HG03064 (cell line): ENCODE data around the gene AIF1.
"Not testable (repeated sequence)": the region's sequence is repeated elsewhere in the genome, so short reads cannot be mapped to it uniquely, and the experiment has no call there.

ENCODE experiments used
- ATAC-seq: cut with Tn5 transposase; IDR thresholded peaks from one replicate; pipeline ENCODE4 v1.9.1; 2021; ENCODE audit warnings: low read depth; ENCODE audit not compliant: unreplicated experiment

AIF1 gene

DNA sequence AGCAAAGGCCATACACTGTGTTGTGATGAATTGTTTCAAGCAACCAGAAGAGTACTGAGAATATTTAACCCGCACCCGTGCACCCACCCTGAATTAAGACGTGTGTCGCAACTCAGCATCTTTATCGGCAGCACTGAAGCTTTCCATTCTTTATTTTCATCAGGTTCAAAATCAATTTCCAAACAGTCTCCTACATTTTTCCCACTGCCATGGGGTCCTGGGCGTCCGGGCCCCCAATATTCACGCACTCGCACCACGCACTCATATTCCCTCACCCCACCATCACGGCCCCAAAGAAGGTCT is 34.6 kb upstream of the AIF1 start:
- ATAC-seq: no peak

DNA sequence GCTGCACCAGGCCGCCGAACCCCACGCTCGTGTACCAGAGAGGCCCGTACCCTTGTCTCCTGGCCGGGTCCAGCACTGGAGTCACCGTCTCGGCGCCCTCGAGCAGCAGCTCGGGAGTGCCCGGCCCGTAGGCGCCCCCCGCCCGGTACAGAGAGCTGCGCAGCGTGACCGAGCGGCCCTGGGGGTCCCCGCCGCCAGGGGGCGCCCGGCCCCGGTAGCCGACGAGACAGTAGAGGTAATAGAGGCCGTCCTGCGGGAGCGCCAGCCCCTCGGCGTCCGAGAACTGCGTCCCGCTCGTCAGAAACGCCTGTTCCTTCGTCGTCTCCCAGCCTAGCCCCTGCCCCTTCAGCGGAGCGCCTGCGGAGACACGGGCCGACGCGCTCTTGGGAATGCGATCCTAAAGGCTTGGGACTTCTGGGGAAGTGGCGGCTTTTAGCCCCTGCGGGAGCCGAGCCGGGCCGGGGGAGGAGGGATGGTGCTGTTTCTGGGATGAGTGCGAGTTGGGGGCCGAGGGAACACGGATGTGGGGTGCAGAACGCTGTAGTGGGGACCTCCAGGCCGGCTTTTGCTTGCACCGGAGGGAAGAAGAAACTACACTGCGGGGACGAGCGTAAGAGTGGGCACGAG is 34.1 kb upstream of the AIF1 start:
- ATAC-seq: peak; percentile 51

DNA sequence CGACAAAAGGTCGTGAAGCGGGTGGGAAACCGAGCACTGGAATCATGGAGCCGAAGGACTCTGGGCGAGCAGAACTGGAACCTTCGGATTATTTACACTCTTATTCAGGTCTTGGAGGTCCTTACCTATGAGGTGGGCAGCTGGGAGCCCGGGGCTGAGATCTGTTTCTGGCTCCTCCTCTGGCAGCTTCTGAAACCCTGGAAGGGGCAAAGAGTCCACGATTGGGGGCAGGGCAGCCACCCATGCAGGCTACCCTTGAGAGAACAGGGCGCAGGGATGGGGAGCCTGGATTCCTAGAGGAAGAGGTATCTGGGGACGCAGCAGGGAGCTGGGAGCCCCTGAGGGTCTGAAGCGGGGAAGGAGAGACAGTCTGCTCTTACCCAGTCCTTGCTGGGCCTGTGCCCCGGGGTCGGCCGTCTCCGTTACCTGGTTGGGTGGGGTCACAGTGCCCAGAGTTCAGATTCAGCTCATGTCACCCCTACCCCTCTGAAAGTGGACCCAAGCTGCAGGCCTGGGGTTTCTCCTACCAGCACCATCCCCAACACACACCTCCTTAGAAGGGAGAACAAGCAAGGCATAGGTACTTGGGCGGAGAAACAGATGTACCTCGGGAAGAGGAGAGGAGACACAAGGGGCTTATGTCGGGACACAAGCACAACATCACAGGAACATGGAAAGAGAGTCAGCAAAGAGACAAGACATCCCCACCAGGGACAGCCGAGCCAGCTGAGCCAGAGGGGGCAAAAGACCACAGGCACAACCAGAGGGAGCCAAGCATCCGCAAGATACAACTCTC is 33.4 kb upstream of the AIF1 start:
- ATAC-seq: no peak

DNA sequence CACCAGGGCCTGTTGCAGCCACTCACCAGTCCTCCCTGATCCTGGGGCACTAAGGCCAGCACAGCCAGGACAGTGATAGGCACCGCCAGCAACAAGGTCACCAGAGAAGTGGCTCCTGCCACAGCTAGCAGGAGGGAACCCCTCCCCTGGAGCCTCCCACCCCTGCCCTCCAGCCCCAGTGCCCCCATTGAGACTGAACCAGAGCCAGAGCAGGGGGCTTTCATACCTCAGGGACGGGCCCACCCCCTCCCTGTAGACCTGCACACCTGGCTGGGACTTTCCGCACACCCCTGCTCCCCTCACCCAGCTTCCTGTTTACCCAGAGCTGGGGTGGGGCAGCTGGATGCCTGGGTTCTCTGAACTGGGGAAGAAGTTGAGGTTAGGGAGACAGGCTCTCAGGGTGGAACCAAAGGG is 32.8 kb upstream of the AIF1 start, which contains the start of gene LTB:
LTB (minus strand) TSS at position 195 of the 414 bp plus-strand sequence; CDS start at position 188, 7 bp downstream.
- ATAC-seq: no peak

DNA sequence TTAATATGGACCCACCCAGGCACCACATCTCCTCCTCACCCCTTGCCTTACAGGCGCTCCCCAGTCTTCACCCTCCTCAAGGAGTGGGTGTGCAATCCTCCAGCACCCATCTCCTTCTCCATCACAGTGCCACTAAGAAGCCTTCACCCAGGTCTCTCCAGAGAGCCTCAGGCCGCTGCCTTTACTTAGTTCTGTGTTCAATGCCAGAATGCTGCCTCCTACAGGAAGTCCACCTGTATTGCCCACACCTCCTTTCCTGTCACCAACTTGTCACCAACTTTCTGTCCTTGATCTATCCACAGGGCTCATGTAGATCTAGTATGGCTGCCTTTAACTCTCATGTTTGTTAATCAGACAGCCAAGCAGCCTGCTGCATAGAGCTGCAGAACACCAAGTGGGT is 29.5 kb upstream of the AIF1 start:
- ATAC-seq: no peak

DNA sequence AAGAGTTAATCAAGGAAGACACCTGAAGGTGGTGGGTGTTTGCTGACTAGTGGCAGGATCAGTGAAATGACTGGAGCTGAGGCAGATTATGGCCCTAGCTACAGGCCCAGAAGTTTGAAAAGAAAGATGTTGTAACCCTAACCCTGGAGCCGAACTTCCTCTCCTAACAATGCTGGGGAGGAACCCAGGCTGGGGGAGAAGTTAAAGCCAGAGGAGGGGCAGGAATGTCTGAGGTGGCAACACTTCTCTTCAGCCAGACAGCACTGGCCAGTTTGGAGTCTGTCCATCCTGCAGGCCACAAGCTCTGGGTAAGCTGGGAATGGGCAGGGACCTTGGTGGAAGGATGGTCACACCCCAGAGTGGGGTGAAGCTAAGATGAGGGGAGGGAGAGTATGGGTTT is 29.0 kb upstream of the AIF1 start, which contains the start of gene LST1:
LST1 (plus strand) TSS at position 270 of the 400 bp plus-strand sequence. CDS start 1,023 bp downstream, outside the sequence.
- no peak for ATAC-seq

DNA sequence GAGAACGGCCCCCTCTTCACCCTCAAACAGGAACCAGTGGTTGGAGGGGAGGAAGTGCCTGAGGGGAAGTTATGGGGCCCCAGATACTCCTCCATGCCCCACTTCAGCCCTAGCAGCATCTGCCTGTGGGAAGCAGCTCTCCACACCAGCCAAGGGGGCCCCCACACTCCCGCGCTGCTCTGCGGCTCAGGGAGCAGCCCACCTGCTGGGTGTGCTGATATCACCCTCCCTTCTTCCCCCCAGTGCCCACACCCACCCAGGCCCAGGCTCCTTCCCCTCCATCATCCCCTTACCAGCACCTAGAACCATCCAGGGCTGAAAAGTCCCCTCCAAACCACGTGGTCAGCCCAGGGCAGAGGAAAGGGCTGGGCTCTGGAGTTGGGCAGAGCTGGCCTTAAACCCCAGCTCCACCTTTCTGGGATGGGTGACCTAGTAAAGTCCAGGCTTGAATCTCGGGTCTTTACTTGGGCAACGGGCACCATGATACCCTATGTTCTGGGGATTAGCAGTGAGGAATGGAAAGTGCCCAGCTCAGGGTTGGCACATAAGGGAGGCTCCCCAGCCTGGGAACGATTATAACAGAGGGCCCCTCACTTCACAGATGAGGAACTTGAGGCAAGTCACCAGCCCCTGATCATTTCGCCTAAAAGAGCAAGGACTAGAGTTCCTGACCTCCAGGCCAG is 28.3 kb upstream of the AIF1 start:
- ATAC-seq: no peak

- ATAC-seq: no peak
These were observed 26.9 kb upstream of the AIF1 start for GRCh38 chr6:31587791-31588777.

- ATAC-seq: no peak
These were observed 26.0 kb upstream of the AIF1 start for GRCh38 chr6:31588871-31589650.

- ATAC-seq: not testable (repeated sequence)
These were observed 24.3 kb upstream of the AIF1 start for GRCh38 chr6:31590691-31591090.

- no peak for ATAC-seq
These were observed 22.6 kb upstream of the AIF1 start for GRCh38 chr6:31592396-31592771.

DNA sequence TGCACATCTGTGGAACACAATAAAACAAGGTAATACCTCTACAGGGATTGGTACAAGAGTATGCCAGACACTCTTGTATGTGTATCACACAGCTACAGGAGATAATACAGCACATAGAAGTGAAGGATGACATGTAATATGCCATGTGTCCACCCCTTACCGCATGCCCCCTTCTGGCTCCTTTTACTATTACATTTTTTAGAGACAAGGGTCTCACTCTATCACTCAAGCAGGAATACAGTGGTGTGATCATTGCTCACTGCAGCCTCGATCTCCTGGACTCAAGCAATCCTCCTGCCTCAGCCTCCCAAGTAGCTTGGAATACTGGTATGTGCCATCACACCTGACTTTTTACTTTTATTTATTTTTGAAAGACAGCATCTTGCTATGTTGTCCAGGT is 18.0 kb upstream of the AIF1 start:
- no peak for ATAC-seq

DNA sequence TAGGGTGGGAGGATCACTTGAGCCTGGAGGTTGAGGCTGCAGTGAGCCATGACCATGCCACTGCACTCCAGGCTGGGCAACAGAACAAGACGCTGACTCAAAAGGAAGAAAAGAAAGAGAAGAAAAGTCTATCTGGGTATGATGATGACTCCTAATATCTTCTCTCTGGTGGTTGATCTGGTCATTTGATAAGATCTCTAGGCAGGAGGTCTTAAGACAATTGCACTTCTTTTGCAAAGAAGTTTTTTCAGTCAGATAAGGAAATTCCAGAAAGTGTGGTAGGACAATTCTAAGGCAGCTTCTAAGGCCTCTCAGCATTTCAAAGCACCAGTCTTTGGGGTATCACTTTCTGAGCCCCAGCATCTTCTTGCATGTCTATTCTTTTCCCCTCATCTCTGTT is 7.7 kb upstream of the AIF1 start:
- no peak for ATAC-seq

- no peak for ATAC-seq
These were observed 5.3 kb upstream of the AIF1 start for GRCh38 chr6:31609519-31610406.

DNA sequence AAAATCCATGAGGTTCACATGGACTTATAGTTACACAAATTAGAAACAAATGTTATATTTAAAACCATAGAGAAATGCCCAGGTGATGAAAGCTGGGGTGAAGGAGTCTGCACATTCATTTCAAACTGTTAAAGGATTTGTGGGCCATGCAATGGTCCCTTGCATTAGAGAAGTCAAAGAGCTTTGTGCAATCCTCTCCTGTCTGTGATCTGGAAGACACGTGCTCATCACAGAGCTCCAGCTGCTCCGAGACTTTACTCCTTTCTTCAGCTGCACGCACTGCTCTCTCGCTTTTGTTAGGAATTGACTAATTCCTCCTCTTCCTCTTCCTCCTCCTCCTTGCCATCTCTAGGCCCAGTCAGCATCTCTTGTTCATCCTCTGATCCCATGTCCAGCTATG is 4.1 kb upstream of the AIF1 start:
- ATAC-seq: no peak

DNA sequence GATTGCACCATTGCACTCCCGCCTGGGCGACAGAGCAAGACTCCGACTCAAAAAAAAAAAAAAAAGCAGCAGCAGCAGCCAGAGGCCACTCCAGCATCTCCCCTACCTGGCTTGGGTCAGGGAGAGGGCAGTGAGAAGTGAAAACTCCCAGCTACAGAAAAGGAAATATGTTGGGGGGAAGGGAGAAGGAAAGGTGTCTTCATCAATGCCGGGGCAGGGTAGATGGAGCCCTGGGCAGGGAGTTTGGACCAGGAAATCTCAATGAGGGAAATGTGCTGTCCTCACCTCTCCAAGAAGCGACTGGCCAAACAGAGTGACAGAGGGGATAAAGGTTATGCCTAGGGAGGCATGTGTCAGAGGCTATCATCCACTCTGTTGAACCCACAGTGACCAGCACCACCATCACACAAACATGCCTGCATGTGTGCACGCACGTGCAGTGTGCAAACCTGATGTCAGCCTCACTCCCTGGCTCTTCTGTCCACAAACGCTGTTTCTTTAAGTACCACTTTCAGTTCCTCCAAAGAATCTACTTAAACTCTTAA is 887 bp upstream of the AIF1 start:
- ATAC-seq: no peak

DNA sequence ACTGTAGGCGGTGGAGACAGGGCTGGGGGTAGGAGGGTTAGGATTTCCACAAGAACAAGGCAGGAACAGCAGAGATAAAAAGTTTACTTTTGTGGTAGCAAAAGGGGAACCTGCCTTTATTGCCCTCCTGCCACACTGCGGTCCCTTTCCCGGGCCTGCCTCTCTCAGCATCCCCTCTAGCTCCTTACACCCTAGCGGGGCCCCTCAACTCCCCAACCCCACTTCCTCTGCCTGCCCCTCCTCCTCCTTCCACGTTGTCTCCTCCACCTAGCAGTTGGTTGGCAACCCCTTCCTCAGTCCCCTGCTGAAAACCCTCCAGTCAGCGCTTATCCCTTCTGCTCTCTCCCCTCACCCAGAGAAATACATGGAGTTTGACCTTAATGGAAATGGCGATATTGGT is 714 bp downstream of the AIF1 start:
- ATAC-seq: no peak

- no peak for ATAC-seq
These were observed 2.0 kb downstream of the AIF1 start for GRCh38 chr6:31617010-31617409.
